GM21737 (cell line): Measurements from ENCODE around the gene SAPCD2.

Experiments
- ATAC-seq: cut with Tn5 transposase; IDR thresholded peaks from one replicate; pipeline ENCODE4 v1.9.1; 2021; ENCODE audit warnings: mild to moderate bottlenecking, moderate library complexity; ENCODE audit not compliant: unreplicated experiment

The SAPCD2 gene

DNA sequence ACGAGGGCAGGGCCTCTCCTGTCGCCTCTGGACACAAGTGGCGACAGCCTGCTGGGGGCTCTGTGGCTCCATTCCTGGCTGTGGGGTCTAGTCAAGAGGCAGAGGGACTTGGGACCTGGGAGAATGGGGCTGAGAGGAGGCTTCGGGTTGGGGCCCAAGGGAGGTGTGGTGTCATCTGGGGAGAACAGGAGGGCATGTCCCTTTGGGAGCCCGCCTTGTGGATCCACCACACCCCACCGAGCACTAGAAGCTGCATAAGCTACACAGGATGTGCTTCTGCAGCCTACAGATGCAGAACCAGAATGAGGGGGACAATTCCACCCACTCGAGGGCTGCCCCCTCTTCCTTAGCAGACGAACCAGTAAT, 12.6 kb upstream of the SAPCD2 start:
- no peak for ATAC-seq

DNA sequence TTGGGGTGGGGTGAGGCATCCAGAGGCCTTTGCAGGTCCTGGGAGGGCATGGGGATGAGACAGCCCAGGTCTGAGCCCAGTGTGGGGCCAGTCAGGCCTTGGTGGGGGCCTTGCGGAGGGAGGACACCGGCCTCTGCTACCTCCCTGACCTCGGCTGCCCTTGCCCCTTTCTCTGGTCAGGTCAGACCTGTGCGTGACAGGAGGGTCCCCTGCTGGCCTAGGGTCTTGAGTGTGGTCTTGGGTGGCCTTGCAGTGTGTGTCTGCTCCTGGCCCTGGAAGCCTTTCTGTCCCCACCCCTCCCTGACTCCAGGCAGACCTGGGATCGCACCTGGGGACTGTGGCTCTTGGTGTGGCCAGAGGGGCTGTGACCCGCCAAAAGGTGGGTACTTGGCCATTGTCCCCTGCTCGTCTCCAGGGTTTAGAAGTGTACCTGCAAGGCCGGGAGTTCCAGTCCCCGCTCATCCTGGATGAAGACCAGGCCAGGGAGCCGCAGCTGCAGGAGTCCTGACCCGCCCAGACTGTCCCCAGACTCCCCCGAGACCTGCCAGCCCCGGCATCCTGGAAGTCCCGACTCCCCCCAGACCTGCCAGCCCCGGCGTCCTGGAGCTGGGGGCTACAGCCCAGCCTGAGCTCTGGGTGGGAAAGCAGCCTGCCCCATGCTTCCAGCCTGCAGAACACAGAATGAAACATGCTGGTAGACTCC, 12.0 kb upstream of the SAPCD2 start:
- ATAC-seq, result no peak

DNA sequence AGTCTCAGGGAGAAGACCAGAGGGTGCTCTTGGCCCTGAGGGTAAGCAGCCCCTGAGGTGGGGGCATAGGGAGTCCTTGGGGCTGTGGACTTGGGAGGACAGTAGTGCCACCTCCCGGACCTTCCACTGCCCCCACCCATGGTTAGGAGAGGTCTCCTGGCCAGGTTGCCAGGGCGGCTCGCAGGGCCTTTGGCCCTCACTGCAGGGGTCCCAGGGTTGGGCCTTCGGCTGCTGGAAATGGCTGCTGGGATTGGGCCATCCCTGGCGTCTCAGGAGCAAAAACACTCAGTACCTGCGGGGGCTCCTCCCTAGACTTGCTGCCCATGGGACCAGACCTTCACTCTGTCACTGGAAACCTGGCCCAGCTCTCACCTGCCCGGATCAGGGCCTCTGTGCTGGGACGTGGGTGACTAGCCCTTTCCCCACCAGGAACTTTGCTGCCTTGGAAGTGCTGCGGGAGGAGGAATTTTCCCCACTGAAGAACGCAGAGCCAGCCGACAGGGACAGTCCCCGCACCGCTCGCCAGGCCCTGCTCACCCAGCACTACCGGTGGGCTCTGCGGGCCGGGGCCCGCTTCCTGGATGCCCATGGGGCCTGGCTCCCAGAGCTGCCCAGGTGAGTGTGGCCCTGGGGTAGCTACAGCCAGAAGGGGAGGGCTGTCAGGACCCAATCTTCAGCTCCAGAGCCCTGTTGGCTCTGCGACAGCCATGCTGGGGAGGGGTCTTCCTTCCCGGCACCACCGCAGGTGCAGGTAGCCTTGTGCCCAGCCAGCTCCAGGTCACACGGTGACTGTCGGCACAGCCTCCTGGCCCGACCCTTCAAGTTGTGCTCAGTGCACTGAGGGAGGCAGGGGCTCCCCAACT, 10.1 kb upstream of the SAPCD2 start:
- ATAC-seq, result no peak

DNA sequence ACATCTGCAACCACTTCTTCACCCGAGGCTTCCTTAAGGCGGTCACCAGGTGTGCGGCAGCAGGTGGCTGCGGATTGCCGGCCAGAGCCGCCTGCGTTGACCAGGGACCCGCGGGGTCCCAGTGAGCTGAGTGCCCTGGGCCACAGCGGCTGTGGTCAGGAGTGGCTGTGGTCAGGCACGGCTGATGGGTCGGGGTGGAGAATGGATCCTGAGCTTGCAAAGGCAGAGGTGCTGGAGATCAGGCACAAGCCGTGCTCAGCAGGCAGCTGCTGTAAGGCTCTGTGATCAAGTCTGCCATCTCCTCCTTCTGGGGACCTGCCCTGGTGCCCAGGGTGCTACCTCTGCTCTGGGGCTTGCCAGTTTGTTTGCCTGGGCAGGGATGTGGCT, 9.0 kb upstream of the SAPCD2 start:
- no peak for ATAC-seq

DNA sequence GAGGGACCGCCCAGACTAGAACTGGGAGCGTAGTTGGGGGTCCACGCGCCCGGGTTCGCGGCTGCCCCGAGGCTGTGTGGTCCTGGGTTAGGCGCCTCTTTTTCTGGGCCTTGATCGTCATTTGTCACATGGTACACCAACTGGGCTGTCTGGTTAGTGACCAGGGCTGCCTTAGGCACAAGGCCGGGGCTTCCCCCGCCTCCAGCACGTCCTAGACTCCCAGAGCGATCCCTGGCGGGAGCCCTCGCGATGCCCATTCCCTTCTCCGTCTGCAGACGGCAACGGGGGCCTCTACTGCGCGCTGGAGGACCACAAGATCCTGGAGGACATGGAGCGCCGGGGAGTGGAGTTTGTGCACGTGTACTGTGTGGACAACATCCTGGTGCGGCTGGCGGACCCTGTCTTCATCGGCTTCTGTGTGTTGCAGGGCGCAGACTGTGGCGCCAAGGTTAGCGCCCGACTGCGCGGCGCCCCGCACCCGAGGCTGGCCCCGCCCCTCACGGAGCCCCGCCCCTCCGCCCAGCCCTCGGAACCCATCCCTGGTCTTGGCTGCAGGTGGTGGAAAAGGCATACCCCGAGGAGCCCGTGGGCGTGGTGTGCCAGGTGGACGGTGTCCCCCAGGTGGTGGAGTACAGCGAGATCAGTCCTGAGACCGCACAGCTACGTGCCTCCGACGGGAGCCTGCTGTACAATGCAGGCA, 8.5 kb upstream of the SAPCD2 start:
- no peak for ATAC-seq

GRCh38 chr9:137077758-137078693, 7.7 kb upstream of the SAPCD2 start:
- peak; percentile 23 for ATAC-seq

- peak; percentile 46 for ATAC-seq
Observed at GRCh38 chr9:137077010-137077747, 6.8 kb upstream of the SAPCD2 start, which contains the start of gene UAP1L1. Gene UAP1L1 (plus strand): TSS chr9:137077517. CDS start chr9:137077533, 16 bp downstream.

- ATAC-seq, result peak; percentile 3
Observed at GRCh38 chr9:137076636-137077009, 6.3 kb upstream of the SAPCD2 start.

GRCh38 chr9:137075275-137075775, 5.0 kb upstream of the SAPCD2 start:
- ATAC-seq, result no peak

DNA sequence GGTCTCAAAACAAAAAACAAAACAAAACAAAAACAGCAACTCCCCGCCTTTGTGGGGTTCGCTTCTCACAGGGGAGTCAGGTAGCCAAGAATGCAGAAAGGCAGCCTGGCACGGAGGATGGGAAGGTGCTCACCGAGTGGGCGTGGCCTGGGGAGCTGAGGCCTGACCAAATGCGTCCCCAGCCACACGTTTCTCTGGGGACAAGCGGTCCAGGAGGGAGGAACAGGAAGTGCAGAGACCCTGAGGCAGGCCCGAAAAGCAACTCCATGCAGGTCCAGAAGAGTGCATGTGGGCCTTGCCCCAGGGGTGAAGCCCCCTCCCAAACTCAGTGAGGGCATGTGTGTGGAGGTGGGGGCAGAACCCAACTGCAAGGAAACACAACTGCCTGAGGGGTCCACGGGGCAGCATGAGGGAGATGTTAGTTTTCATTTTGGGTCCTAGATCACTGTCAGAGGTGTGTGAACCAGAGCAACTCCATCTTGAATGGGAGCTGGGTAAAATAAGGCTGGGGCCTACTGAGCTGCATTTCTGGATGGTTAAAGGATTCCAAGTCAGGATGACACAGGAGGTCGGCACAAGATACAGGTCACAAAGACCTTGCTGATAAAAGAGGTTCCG, 4.4 kb upstream of the SAPCD2 start:
- no peak for ATAC-seq

GRCh38 chr9:137073992-137074399, 3.6 kb upstream of the SAPCD2 start:
- no peak for ATAC-seq

DNA sequence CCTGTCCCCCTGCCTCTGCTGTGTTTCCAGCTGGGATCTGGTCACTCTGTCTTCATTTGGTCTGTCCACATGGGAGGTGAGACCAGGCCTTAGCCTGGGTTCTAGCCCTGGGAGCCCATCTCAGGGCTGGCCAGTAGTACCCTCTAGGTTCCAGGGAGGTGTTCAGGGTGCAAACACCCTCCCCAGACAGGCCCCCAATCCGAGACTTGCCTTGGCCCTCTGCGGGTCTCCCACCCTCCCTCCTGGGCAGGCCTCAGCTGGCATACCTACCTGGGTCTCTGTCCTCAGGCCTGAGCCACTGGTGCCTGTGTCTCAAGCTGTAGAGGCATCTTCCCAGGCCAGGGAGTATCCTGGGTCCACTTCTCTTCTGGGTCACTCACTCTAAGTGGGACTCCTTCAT, 925 bp upstream of the SAPCD2 start:
- ATAC-seq, result no peak

DNA sequence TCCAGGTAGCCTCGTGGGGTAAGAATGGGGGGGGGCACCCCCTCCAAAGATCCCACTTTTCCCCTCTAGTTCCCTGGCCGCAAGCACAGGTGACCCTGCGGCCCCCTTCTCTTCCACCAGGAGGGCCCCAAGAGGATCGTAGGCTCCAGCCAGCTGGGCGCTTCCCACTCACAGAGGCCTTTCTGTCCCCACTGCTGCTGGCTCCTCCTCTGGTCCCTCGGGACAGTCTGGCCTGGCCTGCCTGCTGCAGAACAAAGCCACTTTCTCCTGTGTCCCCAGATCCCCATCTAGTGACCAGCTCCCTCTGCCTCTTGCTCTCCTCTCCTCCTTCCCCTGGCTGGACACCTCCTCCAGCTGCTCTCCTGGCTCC, 534 bp upstream of the SAPCD2 start:
- ATAC-seq, result no peak

DNA sequence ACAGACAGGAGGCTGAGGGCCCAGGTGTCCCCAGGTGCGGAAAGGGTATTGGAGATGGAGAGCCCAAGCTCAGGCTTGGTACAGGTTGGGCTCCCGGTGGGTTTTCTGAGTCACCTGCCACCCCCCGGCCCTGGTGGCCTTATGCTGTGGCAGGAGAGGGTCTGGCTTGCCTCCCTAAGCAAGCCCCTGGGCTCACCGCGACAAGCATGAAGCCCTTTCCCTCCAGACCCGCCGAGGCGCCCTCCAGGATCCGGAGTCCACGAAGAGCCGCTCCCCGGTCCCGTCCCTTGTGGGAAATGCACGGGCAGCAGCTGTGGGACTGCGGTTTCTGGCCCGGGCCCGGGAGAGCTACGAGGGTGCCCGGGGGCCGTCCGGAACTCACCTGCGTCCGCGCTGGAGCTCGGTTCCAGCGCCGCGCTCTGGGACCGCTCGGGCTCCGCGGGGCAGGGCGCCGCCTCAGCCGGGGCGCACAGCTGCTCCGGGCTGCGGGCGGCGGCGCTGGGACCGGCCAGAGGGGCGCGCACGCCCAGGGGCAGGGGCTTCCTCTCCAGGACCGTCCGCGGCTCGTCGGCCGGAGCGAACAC, 757 bp downstream of the SAPCD2 start:
- ATAC-seq, result no peak

DNA sequence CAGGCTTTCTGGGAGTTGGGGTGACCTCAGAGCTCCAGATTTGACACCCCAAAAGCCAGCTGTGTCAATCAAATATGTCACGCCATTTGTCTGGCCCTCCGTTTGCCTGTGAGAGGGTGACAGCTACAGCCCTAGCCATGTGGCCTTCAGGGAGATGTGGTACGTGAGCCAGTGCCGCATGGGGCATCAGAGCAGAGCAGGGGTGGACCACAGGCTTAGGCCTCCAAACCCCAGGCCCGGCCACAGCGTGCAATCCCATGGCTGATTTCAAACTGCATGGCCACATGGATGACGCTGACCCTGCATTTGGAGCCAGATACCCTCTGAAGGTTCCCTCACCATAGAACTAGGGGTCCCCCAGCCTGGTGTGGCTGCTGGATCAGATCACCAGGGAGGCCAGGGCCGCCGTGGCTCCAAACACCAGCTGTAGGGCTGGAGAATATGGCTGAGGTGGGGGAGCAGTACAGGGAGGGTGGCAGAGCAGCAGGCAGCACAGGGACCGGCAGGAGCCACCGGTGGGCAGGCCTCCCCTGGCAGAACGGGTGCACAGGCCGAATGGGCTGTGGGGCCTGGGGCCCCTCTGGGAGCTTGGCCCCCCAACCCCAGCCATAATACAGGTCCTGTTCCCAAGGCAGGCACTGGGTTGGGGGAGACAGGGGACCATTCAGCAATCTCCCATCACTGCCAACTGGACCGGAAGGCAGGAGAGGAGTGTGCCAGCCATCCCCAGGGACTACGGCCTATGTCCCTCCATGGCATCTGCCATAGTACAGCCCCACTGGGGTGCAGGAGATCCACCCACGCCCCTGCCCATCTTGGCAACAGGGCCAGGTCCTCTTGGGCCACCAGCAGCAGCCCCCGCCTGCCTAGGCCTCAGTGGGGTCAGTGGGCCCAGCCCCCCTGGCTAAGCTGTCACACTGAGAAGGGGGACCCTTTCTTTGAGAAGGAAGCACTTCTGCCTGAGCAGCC, 1.5 kb downstream of the SAPCD2 start:
- ATAC-seq, result no peak

DNA sequence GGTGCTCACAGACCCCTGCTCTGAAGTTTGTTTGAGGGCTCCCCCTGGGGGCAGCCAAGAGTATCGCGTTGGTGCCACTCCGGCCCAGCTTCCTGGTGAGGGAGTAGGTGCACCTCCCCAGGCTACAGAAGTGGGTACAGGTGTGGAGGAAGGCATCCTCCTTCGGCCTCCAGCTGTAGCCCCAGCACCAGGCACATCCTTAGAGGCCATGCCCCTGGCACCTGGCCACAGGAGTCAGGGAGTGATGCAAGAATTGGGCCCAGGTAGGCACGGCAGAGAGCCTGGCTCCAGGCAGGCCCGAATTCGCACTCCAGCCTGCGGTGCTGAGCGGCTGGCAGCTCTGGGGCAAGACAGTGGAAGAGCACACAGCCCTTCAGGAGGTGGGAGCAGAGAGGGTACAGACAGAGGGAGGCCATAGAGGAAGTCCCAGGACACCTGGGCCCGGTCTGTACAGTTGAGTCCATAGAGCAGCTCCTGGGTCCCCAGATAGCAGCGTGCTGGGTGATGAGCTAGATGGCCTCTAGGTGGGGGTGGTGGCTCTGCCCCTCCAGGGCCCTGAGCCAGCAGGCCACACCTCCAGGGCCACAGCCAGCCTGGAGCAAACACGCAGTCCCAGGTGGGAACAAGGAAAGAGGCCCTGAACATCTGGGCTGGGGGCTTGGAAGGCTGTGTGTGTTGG, 2.4 kb downstream of the SAPCD2 start:
- ATAC-seq, result peak; percentile 38
